GM04504 (cell line): ENCODE measurements around the gene RPS6KA4.
"Not testable (repeated sequence)": the region's sequence is repeated elsewhere in the genome, so short reads cannot be mapped to it uniquely, and the experiment has no call there.

ENCODE experiments used
- DNase-seq: peaks from one replicate; pipeline ENCODE4 v3.0.0-alpha.2; 2012; ENCODE audit warnings: low read depth

RPS6KA4 gene

DNA sequence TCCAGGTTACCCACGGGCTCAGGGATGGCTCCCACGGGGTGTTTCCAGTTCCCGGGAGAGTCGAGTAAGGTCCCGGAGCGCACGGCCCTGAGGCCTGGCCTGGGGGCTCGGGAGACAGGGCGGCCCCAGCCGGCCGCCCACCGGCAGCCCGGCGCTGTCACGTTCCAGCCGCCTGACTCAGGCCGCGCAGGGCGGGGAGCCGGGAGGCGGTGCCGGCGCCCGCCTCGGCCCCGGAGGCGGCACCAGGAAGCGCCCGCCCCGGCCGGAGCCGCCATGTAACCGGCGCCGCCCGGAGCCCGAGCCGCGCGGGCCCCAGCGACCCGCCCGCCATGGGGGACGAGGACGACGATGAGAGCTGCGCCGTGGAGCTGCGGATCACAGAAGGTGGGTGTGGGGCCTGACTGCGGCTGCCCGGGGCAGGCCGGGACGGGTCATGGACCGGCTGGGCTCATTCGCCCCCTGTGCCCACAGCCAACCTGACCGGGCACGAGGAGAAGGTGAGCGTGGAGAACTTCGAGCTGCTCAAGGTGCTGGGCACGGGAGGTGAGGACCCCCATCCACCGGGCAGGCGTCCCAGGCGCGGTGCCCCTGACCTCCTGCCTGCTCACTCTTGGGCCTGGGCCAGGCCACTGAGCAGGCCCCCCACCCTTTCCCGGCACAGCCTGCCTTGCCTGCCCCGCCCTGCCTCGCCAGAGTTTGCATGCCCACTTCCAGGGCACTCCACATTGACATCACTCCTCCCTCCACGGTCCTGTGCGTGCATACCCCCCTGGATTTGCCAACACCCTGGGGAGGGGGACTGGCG lies at the start of gene RPS6KA4:
Gene RPS6KA4, plus strand, starts transcription at position 256 of the 805 bp plus-strand sequence. Its CDS starts 74 bp downstream, at position 330.
- peak; percentile 46 for DNase-seq

DNA sequence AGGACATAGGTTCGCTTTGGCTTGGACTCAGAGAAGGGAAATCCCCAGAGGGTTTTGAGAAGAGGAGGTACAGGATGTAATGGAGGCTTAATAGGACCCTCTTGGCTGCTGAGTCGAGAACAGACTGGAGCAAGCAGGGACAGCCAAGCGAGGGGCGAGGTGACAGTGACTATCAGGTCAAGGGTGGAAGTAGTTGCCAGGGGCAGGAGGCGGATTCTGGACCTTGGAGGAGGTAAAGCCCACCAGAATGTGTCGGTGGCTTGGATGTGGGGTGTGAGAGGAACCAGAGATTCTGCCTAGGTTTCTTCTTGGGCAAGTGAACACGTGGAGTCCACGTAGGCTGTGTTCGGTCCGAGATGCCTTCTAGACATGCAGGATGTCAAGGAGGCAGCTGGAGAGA lies 46.0 kb upstream of the RPS6KA4 start:
- no peak for DNase-seq

DNA sequence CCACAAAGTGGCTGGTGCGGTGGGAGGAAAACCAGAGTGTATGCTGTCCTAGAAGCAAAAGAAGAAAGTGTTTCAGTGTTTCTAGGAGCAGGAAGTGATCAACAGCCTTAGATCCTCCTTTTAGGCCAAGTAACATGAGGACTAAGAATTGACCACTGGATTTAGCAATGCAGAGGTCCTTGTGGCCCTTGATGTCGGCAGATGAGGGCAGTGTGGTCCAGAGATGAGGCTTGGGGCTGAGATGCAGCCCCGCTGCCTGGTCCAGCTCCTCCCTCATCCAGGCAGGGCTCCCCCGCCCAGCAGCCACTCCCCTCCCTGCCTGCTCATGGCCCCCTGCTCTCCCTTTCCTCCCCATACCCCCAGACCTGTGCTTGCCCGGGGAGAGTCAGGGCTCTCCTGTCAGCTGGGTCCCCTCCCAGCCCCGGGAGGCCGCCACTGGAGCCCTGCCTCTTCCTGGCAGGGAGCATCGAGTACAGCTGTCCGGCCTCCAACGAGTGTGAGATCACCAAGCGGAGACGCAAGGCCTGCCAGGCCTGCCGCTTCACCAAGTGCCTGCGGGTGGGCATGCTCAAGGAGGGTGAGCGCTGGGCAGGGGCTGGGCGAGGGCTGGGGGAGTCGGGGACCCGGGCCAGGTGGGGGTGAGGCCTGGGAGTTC lies 45.3 kb upstream of the RPS6KA4 start:
- DNase-seq, result no peak

DNA sequence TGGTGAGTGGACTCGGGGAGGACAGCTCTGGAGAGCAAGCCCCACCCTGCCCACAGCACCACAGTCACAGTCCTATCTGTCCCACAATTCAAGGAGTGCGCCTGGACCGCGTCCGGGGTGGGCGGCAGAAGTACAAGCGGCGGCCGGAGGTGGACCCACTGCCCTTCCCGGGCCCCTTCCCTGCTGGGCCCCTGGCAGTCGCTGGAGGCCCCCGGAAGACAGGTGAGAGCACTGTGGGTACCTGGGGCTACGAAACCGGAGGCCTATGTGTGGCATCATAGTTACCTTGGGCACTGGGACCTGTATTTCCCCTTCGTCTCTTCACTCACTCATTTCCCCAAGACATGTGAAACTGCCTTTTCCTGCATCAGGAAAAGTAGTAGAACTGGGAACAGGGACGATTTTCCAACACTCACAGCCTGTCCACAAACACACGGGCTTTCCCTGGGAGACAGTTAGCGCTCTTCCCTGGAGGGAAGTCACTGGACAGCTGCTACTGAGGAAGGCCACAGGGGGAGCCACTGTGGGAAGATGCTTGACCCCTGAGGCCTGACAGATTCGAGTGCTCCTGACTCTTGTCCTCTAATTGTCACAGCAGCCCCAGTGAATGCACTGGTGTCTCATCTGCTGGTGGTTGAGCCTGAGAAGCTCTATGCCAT lies 44.7 kb upstream of the RPS6KA4 start:
- no peak for DNase-seq

DNA sequence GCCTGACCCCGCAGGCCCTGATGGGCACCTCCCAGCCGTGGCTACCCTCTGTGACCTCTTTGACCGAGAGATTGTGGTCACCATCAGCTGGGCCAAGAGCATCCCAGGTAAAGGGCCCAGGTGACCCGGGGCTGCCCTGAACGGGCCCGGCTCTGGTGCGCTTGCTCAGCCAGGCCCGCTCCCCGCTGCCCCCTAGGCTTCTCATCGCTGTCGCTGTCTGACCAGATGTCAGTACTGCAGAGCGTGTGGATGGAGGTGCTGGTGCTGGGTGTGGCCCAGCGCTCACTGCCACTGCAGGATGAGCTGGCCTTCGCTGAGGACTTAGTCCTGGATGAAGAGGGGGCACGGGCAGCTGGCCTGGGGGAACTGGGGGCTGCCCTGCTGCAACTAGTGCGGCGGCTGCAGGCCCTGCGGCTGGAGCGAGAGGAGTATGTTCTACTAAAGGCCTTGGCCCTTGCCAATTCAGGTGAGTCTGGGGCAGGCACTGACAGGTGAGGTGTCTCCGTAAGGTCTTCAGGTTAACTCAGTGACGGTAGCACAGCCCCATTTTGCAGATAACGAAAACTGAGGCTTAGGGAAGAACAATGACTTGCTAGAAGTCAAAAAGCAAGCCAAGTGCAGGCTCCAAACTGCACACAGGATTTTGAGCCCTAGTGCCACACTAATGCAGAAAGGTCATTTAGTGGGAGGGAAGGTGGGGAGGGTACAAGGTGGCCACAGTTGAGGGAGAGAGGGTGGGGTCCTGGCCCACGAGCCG lies 44.0 kb upstream of the RPS6KA4 start:
- DNase-seq, result no peak

DNA sequence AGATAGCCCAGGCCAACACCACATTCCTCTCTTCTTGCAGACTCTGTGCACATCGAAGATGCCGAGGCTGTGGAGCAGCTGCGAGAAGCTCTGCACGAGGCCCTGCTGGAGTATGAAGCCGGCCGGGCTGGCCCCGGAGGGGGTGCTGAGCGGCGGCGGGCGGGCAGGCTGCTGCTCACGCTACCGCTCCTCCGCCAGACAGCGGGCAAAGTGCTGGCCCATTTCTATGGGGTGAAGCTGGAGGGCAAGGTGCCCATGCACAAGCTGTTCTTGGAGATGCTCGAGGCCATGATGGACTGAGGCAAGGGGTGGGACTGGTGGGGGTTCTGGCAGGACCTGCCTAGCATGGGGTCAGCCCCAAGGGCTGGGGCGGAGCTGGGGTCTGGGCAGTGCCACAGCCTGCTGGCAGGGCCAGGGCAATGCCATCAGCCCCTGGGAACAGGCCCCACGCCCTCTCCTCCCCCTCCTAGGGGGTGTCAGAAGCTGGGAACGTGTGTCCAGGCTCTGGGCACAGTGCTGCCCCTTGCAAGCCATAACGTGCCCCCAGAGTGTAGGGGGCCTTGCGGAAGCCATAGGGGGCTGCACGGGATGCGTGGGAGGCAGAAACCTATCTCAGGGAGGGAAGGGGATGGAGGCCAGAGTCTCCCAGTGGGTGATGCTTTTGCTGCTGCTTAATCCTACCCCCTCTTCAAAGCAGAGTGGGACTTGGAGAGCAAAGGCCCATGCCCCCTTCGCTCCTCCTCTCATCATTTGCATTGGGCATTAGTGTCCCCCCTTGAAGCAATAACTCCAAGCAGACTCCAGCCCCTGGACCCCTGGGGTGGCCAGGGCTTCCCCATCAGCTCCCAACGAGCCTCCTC lies 43.1 kb upstream of the RPS6KA4 start:
- DNase-seq, result not testable (repeated sequence)

DNA sequence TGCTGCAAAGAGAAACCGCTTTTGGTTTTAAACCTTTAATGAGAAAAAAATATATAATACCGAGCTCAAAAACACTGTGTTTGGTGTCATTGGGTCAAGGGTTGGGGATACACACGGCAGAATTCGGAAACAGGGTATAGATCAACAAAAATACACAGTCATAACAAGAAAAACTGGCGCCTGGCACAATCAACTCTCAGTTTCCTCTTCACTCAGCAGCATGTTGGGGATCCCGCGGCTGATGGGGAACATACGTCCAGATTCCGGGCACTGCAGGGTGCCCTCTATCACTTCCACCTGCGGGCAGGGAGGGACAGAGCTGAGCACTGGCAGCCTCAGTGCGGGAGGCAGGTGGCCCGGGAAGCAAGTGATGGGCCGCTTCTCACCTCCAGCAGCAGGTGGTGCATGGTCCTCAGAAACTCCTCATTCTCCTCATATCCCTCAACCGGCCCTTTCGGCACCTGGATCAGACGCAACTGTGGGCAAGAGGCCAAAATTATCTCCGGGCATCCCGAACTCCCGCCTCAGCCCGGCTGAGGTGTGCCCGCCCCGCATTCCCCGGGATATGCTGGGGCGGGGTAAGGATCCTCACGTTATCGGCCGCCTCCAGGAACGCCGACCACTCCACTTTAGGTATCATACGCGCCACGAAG lies 42.2 kb upstream of the RPS6KA4 start:
- DNase-seq, result no peak

DNA sequence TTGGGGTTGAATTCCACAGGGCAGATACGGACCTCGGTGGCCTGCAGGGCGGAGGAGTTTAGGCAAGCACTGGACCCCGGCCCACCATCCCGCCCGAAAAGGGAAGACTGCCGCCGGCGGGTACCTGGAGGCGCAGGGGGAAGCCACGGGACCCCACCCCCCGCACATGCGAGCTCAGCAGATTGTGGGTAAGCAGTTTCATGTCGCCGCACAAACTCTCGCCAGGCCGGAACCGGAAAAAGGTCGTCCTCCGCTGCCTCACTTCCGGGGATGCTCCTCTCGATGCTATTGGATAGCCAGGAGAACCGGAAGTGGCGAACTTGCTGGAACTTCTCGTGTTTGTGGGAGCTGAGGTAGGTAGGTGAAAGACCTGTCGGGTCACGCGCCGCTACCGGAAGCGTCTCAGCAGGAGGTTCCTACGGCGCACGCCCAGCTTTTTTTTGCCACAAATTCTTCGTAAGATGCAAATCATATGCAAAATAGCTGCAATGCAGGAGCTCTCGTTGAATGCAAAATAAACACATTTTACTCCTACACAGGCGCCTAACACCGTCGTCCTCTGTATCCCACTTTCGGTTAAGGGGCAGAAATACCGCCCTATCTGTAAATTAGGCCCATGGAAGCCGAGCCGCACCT lies 41.5 kb upstream of the RPS6KA4 start, which contains the start of gene TRMT112:
Gene TRMT112, minus strand, starts transcription at position 235 of the 636 bp plus-strand sequence. Its CDS starts 33 bp downstream, at position 202.
- peak; percentile 92 for DNase-seq

DNA sequence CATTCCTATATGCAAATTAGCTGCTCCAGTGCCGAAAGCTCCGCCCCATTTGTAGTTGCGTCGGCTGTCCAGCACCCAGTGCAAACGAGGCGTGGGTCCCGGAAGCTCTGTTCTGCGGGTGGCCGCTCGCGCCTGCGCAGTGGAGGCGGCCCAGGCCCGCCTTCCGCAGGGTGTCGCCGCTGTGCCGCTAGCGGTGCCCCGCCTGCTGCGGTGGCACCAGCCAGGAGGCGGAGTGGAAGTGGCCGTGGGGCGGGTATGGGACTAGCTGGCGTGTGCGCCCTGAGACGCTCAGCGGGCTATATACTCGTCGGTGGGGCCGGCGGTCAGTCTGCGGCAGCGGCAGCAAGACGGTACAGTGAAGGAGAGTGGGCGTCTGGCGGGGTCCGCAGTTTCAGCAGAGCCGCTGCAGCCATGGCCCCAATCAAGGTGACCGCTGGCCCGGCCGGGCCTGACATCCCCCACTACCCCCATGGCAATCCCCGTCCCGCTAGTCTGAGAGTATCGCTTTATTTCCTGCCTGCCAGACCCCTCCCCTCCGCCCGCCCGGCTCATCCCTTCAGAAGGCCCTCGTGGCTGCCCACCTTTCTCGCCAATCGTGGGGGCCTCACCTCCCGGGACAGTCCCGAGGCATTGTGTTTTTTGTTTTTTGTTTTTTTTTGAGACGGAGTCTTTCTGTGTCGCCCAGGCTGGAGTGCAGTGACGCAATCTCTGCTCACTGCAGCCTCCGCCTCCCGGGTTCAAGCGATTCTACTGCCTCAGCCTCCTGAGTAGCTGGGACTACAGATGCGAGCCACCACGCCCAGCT lies 40.8 kb upstream of the RPS6KA4 start, which contains the start of gene PRDX5:
Gene PRDX5, plus strand, starts transcription at position 161 of the 805 bp plus-strand sequence. Its CDS starts 95 bp downstream, at position 256.
- DNase-seq, result peak; percentile 93

DNA sequence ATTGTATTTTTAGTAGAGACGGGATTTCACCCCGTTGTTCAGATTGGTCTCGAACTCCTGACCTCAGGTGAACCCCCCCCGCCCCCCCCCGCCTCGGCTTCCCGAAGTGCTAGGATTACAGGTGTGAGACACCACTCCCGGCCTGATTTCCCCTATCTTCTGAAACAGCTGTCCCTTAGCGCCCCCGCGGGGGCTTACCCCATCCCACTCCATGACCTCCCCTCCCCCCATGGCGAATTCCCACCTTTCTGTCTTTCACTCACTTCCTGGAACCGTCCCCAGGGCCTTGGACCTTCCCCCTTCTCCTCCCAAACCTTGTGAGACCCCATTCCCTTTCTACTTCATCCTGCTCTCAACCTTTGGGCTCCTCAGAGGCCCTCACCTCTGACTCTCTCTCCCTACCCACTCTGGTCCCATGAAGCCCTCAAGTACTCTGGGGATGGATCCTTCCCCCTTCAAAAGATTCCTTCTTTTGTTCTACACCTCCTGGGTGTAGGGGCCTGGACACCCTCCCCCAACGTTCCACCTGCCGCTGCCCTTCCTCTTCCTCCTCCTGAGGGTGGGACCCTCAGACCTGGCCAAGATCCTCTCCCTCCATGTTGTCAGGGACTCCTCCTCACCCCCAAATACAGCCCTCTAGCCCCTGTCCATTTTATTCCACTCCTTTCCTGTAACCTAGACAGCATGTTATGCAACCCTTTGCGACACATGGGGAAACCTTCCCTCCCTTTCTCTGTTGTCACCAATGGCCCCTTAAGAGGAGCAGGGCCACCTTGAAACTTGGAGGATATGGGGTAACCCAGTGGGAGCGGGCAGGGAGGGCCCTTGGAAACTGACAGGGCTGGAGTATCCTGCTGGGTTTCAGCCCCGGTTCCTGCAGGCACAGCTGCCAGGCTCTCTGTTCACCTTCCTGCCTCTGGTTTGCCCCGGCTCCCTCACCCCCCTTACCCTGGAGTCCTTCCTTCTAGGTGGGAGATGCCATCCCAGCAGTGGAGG lies 39.9 kb upstream of the RPS6KA4 start:
- no peak for DNase-seq

DNA sequence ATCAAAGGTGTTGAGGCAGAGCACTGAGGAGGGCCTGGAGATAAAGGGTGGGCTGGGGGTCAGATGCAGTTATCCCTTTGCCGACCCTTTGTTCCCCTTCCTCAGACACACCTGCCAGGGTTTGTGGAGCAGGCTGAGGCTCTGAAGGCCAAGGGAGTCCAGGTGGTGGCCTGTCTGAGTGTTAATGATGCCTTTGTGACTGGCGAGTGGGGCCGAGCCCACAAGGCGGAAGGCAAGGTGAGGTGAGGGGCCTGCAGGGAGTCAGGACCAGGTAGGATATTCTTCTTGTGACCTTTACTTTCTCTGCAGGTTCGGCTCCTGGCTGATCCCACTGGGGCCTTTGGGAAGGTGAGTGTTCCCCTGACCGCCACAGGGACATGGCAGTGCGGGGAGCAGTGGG lies 38.4 kb upstream of the RPS6KA4 start:
- no peak for DNase-seq

DNA sequence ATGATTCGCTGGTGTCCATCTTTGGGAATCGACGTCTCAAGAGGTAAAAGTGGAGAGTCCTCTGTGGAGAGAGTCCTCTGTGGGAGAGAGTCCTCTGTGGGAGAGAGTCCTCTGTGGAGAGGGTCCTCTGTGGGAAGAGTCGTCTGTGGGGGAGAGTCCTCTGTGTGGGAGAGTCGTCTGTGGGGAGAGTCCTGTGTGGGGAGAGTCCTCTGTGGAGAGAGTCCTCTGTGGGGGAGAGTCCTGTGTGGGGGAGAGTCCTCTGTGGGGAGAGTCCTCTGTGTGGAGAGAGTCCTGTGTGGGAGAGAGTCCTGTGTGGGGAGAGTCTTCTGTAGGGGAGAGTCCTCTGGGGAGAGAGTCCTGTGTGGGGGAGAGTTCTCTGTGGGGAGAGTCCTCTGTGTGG lies 37.9 kb upstream of the RPS6KA4 start:
- DNase-seq, result no peak

DNA sequence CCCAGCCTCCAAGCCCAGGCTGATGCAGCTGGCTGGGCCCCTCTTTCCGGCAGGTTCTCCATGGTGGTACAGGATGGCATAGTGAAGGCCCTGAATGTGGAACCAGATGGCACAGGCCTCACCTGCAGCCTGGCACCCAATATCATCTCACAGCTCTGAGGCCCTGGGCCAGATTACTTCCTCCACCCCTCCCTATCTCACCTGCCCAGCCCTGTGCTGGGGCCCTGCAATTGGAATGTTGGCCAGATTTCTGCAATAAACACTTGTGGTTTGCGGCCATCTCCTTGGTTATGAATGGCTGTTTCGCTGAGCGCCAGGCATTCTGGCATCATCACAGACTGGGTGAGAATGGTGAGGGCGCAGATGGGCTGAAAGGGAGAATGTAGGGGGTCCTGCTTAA lies 37.4 kb upstream of the RPS6KA4 start:
- no peak for DNase-seq

DNA sequence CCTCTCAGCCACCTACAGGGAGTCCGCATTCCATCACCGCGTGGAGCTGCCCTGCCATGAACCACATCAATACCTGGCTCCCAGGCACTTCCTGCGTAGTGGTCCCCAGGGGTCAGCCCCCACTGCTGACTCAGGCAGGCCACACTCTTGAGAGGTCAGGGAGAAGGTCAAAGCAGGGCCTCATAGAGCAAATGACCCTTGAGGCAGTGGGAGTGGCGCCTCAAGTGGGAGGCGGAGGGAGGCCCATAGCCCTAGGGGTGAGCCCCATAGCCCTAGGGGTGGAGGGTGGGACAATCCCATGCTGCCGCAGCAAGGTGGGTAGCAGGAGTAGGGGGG lies 36.1 kb upstream of the RPS6KA4 start:
- DNase-seq, result no peak

DNA sequence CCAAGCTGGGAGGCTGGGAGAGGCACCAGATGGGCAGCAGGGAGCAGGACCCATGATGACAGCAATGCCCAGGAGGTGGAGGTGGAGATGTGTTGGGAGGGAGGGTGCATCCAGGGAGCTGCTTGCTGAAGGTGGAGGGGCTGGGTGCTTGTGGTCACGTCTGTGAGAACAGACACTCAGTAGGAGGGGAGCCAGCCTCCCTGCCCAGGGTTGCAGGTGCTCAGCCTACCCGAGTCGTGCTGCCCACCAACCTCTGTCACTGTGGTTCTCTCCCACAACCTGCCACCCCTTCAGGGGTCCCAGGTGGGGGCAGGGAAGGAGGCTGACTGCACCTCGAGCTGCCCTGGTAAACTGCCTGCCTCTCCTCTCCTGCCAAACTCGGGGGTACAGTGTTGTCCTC lies 35.6 kb upstream of the RPS6KA4 start:
- DNase-seq, result no peak

DNA sequence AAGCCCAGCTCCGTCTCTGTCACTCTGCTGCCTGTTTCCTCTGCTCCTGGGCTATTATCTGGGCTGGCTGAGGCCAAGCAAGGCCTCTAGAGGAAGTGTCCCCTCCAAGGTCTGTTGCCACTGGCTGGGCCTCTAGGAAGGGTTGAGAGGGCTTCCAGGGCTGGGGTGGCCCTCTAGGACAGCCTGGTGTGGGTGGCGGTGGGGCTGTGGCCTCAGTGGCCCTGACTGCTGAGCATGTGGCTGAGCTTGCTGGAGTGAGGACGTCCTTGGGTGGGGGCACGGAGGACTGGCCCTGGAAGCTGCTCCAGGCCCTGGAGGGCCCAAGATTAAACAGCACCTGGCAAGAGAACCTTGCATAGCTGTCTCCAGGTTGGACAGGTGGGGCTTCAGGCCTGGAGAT lies 35.0 kb upstream of the RPS6KA4 start:
- not testable (repeated sequence) for DNase-seq

DNA sequence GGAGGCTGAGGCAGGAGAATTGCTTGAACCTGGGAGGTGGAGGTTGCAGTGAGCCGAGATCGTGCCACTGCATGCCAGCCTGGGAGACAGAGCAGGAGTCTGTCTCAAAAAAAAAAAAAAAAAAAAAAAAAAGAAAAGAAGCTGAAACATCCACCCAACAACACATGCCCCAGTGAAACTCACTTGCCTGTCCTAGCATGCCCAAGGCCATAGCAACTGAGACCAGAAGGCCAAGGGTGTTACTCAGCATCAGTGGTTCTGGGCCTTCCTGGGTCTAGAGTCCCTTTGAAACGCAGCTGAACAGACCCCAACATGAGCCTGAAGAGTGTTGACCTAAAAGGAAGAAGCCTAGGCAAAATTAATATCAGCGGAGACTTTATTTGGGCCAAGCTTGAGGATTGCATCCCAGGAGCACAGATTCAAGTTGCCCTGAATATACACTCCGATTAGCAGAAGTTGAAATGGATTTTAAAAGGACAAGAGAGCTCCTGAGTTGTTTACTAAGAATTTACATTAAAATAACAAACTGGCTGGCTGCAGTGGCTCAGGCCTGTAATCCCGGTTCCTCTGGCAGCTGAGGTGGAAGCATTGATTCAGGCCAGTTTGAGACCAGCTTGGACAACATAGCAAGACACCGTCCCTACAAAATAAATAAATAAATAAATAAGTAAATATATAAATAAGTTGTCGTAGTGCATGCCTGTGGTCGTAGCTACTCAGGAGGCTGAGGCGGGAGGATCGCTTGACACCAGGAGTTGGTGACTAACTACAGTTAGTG lies 34.1 kb upstream of the RPS6KA4 start:
- no peak for DNase-seq
